HG03066 (cell line): ENCODE results near the gene GNL2.
"Not testable (repeated sequence)": the region's sequence is repeated elsewhere in the genome, so short reads cannot be mapped to it uniquely, and the experiment has no call there.

Source experiments
- ATAC-seq: cut with Tn5 transposase; IDR thresholded peaks from one replicate; pipeline ENCODE4 v1.9.1; 2021; ENCODE audit warnings: low read depth; ENCODE audit not compliant: unreplicated experiment

Gene GNL2

DNA sequence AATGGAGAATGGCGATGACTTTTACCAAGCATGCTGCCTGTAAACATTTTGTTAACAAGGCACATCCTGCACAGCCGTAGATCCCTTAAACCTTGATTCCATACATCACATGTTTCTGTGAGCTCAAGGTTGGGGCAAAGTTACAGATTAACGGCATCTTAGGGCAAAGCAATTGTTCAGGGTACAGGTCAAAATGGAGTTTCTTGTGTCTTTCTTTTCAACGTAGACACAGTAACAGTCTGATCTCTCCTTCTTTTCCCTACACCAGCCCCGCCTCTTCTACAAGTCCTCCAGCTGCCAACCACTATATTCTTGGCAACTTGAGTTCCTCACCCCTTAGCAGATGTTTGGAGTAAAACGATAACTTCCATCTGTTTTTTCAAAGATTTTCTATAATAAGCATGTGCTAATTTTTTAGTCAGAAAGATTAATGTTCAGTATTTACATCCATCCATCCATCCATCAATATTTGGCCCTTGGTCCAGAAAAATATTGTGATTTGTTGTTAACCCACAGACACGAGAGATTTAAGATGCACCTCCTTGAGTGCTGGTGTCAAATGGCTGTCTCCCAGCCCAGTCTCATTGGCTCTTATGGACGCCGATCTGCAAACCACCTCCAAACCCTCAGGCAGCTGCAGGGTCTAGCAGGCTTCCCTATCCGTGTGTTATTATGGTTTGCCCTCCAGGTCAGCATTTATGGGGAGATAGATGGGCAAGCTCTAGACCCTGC is 35.2 kb downstream of the GNL2 start:
- no peak for ATAC-seq

DNA sequence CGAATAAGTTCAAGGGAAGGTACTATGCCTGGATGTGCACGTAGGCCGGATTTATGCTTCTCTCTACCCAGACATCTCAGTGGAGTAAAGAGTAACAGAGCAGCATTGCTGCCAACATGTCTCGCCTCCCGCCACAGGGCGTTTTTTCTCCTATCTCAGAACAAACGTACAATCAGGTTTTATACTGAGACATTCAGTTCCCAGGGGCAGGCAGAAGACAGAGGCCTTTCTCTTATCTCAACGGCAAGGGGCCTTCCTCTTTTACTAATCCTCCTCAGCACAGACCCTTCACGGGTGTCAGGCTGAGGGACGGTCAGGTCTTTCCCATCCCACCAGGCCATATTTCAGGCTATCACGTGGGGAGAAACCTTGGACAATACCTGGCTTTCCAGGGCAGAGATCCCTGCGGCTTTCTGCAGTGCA is 35.8 kb downstream of the GNL2 start:
- not testable (repeated sequence) for ATAC-seq

DNA sequence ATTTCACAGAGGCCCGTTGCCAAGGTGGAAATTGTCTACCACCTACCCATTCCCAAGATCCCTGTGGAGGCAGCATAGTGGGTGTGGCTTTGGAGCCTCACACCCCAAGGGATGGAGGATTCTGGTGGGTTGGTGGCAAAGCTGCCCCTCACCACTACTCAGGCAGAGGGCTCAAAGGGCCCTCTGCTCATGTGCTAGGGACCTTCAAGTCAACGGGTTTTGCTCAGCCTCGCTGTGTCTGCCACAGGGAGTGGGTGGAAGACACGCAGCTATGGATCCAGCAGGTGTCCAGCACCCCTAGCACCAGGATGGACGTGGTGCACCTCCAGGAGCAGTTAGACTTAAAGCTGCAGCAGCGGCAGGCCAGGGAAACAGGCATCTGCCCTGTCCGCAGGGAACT is 36.7 kb downstream of the GNL2 start:
- ATAC-seq = no peak

DNA sequence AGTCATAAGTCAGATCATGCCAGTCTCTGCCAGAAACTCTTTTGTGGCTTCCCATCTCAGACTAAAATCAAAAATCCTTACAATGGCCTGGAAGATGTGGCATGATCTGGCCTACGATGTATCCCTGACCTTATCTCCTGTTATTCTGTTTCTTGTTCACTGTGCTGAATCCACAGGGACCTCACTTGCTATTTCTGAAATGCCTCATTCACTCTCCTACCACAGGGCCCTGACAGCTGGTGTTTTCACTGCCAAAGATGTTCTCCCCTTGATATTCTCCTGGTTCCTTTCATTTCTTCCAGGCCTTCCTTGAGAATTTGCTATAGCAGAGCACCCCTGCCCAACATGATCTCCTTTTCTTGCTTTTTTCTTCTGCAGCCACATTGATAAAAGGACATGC is 37.3 kb downstream of the GNL2 start:
- no peak for ATAC-seq

DNA sequence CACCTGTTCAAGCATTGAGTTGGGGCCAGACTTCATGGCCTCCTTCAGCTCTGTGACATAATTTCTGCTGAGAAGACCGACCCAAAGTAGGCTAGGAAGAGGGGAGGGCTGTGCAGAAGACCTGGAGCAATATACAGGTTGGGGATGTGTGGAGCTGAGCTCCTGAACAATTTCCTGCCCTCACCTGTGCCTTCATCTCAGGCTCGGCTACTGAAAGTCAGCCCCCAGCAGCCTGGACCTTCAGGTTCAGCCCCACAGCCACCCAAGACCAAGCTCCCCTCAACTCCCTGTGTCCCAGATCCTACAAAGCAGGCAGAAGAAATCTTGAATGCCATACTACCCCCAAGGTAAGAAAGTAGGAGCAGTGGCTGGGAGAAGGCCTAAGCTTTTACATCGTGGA is 38.3 kb downstream of the GNL2 start:
- ATAC-seq = no peak

DNA sequence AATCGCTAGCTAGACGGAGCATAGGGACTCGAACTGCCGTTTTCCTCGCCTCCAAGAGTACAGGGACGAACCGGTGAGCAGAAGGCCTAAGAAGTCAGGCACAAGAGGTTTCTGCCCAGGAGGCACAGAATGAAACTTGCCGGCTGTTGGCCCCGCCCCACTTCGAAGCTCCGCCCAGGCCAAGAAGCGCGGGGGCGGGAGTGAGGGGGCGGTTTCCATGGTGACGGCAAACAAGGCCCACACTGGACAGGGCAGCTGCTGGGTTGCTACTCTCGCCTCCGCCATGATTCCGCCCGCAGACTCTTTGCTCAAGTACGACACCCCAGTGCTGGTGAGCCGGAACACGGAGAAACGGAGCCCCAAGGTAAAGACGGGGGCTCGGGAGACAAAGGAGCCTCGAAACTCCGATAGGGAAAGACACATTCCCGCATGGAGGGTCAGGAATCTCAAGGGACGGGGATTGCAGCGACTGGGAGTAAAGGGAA is 39.0 kb downstream of the GNL2 start, which contains the start of gene DNALI1:
TSS of gene DNALI1 (plus strand) at position 229 of the 485 bp plus-strand sequence. CDS start at position 284, 55 bp downstream.
- no peak for ATAC-seq

DNA sequence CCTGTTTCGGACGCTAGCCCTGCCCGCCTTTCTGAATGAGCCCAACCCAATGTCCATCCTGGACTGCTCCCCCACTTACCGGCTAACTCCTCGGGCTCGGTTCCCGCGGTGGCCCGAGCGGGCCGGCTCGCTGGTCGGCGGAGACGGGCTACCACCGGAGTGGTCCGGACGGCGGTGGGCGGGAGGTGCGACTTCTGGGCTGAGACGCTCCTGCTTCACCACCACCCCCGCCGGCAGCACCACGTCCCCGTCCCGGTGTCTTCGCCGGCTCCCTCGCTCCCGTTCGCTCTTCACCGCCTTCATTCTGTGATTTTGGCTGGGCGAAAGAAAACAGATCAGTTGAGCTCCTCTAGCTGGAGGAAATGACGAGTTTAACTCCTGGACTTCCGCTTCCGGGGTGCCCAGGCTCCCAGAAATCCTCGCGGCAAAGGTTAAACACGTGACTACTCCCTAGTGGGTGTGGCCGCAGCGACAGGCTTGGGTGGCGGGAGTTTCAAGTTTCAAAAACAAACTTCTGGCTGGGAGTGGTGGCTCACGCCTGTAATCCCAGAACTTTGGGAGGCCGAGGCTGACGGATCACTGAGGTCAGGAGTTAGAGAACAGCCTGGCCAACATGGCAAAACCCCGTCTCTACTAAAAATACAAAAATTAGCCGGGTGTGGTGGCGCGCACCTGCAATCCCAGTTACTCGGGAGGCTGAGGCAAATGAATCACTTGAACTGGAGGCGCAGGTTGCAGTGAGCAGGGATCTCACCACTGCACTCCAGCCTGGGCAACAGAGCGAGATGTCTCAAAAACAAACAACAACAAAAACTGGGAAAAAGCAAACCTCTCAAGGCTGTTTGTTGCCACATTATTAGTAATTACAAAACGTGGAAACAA is 41.6 kb downstream of the GNL2 start, which contains the start of gene SNIP1:
TSS of gene SNIP1 (minus strand) at position 367 of the 882 bp plus-strand sequence. CDS start at position 303, 64 bp downstream.
- ATAC-seq = peak; percentile 78

DNA sequence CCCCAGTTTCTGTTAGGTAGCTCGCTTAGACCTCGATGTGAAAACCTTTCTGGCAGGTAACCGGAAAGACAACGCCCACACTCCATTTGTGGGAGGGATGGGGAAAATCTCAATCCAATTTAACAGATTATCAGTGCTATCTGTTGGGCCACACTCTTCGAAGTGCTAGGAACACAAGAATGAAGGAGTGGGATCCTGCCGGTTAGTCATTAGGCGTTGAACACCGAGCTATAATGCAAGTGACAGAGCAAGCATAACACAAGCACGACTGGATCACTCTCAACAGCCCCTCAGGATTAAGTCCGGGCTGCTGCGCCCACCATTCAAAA is 42.2 kb downstream of the GNL2 start:
- peak; percentile 21 for ATAC-seq

DNA sequence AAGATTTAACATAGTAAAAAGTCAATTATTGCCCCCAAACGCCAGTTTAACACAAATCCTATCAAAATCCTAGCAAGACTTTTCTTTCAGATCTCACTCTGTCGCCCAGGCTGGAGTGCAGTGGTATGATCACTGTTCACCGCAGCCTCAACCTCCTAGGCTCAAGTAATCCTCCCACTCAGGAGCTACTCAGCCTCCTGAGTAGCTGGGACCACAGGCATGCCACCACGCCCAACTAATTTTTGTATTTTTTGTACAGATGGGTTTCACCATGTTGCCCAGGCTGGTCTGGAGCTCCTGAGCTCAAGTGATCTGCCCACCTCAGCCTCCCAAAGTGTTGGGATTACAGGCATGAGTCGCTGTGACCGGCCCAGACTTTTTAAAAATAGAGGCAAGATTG is 46.4 kb downstream of the GNL2 start:
- ATAC-seq = no peak

- ATAC-seq = no peak
Observed at GRCh38 chr1:37545019-37545418, 50.7 kb downstream of the GNL2 start.

- ATAC-seq = no peak
Observed at GRCh38 chr1:37544530-37544929, 51.2 kb downstream of the GNL2 start.

DNA sequence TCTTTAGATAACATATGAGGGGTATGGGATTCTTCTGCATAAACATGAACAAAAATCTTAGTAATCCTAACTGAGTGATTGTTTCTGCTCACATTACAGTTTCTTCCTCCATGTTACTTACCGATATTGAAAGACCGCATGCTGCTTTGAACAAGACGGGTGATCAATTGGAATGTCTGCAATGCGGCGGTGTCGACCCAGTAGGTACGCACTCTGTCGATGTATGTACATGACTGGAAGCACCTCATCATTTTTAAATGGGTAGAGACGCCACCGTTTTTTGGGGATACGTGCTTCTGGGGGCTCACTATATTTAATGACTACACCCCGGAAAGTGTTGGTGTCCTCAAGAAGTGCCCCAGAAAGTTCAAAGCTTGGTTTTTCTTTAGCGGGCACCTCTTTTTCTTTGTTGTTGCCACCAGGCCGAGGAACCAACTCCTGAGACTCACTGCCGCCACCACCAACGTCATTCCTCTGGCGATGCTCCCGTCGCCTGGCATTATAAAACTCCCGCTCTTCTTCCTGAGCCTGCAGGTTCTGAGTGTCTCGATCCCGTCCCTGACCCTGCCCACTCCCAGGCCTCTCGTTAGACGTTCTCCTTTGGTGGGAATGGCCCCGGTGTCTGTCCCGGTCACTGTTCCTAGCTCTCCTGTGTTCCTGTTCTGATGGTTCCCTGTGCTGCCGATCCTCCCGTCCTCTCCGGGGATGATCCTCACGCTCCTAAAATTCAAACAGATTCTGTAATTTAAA is 55.5 kb downstream of the GNL2 start:
- ATAC-seq = no peak

GRCh38 chr1:37539154-37539553 is 56.6 kb downstream of the GNL2 start:
- not testable (repeated sequence) for ATAC-seq

GRCh38 chr1:37537378-37537777 is 58.4 kb downstream of the GNL2 start:
- no peak for ATAC-seq

- no peak for ATAC-seq
Observed at GRCh38 chr1:37533317-37534093, 62.2 kb downstream of the GNL2 start.

DNA sequence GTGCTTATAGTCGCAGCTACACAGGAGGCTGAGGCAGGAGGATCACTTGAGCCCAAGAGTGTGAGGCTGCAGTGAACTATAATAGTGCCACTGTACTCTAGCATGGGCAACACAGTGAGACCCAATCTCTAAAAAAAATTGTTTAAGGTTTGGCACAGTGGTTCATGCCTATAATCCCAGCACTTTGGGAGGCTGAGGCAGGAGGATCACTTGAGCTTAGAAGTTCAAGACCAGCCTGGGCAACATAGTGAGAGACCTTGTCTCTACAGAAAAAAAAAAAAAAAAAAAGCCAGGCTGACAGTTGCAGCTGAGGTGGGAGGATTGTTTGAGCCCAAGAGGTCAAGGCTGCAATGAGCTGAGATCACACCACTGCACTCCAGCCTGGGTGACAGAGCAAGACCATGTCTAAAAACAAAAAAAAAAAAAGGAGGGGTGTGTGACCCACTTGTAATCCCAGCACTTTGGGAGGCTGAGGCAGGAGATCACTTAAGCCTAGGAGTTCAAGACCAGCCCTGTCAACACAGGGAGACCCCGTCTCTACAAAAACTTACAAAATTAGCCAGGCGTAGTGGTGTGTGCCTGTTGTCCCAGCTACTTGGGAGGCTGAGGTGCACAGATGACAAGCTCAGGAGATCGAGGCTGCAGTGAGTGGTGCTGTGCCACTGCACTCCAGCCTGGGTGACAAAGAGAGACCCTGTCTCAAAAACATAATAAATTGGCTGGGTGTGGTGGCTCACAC is 63.1 kb downstream of the GNL2 start:
- ATAC-seq = not testable (repeated sequence)

- ATAC-seq = not testable (repeated sequence)
Observed at GRCh38 chr1:37529888-37530287, 65.8 kb downstream of the GNL2 start.

DNA sequence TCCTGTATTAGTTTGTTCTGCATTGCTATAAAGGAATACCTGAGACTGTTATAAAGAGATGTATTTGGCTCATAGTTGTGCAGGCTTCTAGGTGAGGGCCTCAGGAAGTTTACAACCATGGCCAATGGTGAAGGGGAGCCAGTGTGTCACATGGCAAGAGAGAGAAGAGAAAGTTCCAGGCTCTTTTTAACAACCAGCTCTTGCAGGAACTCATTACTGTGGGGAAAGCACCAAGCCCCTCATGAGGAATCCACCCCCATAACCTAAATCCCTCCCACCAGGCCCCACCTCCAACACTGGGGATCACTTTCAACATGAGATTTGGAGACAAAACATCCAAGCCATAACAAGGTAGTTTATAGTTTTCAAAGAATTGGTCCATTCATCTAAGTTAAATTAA is 76.1 kb downstream of the GNL2 start:
- no peak for ATAC-seq

GRCh38 chr1:37518929-37519328 is 76.8 kb downstream of the GNL2 start:
- not testable (repeated sequence) for ATAC-seq
